ENCODE data around the gene CNTROB. TPM values are rescaled to one million over a fixed set of nuclear protein-coding genes. Genes with fewer than 3 reads are reported as not detected.
A peak's percentile ranks its signal among the peaks of the same experiment; 100 is the strongest.

The CNTROB gene
- total RNA-seq, 4 donors from 2014 or later: 7.1 to 58.5 (median 26.1) TPM

DNA sequence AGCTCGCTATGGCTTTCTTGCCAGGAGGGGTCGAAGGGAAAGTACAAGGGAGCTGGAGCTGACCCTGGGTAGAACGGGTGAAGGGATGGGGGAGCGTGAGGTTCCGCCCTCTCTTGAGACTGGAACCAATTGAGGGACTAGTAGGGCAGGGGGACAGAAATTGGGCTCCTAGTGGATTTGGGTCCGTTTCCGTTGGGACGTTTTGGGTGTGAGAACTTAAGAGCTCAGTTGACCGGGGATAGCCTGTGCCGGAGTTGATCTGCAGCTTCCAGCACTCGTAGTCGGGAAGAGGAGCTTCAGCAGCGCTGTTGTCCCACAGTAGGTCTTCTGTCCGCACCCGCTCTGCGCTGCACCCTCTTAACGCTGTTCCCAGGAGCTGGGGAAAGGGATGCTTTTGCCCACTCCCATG, 481 bp downstream of the CNTROB start:
- DNase-seq: peak; percentile 34 to 46
- Histone ChIP-seq H3K4me3 (peak overlapping the region; percentile 70 to 83), H3K4me1 (peaks cover 0 to 17% of the 10 kb centered on the region in 2 donors), H3K36me3 (no peaks in the 10 kb centered on the region), H3K9me3 (no peaks in the 10 kb centered on the region), H3K27ac (peak overlapping the region; percentile 86 to 87), H3K27me3 (no peaks in the 10 kb centered on the region)
- intact Hi-C loops (cut with DNase I; ENCODE audit: low total_unique reads): no loop called here
- TF ChIP-seq, protein P1, sequence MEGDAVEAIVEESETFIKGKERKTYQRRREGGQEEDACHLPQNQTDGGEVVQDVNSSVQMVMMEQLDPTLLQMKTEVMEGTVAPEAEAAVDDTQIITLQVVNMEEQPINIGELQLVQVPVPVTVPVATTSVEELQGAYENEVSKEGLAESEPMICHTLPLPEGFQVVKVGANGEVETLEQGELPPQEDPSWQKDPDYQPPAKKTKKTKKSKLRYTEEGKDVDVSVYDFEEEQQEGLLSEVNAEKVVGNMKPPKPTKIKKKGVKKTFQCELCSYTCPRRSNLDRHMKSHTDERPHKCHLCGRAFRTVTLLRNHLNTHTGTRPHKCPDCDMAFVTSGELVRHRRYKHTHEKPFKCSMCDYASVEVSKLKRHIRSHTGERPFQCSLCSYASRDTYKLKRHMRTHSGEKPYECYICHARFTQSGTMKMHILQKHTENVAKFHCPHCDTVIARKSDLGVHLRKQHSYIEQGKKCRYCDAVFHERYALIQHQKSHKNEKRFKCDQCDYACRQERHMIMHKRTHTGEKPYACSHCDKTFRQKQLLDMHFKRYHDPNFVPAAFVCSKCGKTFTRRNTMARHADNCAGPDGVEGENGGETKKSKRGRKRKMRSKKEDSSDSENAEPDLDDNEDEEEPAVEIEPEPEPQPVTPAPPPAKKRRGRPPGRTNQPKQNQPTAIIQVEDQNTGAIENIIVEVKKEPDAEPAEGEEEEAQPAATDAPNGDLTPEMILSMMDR (IDR thresholded peaks at IDR 0.05): no peak
- TF ChIP-seq POLR2A (IDR thresholded peaks at IDR 0.05): no peak

DNA sequence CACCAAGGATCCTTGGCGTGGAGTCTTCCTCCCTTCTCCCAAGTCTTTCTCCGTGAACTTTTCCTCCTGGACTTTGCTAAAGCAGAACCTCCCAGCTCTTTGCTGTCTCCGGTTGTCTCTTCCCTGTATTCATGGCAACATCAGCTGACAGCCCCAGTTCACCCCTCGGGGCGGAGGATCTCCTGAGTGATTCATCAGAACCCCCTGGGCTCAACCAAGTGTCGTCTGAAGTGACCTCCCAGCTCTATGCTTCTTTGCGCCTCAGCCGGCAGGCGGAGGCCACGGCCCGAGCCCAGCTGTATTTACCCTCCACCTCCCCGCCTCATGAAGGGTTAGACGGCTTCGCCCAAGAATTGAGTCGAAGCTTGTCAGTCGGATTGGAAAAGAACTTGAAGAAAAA, 943 bp downstream of the CNTROB start:
- Histone ChIP-seq H3K4me3 (peak overlapping the region; percentile 70 to 83), H3K36me3 (no peaks in the 10 kb centered on the region), H3K9me3 (no peaks in the 10 kb centered on the region), H3K27me3 (no peaks in the 10 kb centered on the region), H3K4me1 (peaks cover 0 to 17% of the 10 kb centered on the region in 2 donors), H3K27ac (peak overlapping the region; percentile 86 to 87)
- TF ChIP-seq POLR2A (IDR thresholded peaks at IDR 0.05): no peak
- TF ChIP-seq, protein P1 (IDR thresholded peaks at IDR 0.05): peak in 2 of 4 experiments; percentile 10 to 27
- DNase-seq: peak; percentile 45 to 53
- intact Hi-C loops (cut with DNase I; ENCODE audit: low total_unique reads): no loop called here

DNA sequence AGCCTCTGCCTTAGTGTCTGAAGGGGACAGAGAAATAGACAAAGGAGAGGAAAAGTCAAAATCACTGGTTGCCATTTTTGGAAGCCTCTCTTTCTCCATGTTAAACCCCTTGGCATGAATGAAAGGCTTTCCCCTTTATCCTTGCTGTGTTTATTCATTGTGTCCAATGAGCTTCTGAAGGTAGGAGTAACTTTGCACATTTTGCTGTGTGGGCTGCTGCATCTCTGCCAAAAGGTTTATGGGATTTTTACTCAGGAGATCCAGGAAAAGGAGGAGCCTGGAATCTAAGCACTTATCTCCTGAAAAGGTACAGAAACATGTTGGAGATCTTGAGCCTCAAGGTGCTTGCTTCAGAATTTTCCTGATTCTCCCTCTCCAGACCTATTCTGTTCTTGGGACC, 3.9 kb downstream of the CNTROB start:
- no peak overlapping the region for H3K4me3 ChIP-seq
- no peaks in the 10 kb centered on the region for H3K9me3 ChIP-seq
- no peaks in the 10 kb centered on the region for H3K27me3 ChIP-seq
- H3K36me3 ChIP-seq: no peaks in the 10 kb centered on the region
- no peak for TF ChIP-seq POLR2A (IDR thresholded peaks at IDR 0.05)
- TF ChIP-seq, protein P1 (IDR thresholded peaks at IDR 0.05): no peak
- intact Hi-C loops (cut with DNase I; ENCODE audit: low total_unique reads): no loop called here
- H3K4me1 ChIP-seq: peaks cover 0 to 10% of the 10 kb centered on the region in 2 donors
- DNase-seq: no peak
- no peak overlapping the region for H3K27ac ChIP-seq

DNA sequence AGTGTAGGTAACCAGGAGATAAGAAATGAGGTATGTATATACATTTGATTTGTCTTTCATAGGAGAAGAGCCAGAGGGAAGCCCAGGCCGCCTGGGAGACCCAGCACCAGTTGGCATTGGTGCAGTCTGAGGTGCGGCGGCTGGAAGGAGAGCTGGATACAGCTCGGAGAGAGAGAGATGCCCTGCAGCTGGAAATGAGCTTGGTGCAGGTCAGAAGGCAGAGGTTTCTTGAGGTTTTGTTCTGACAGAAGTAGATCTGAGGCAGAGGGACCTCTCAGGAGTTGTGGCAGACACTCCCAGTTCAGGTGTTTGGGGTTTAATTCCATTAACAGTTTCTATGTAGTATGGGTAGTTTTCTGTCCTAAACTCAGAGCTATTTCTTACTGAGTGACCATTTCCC, 8.0 kb downstream of the CNTROB start:
- no peak for DNase-seq
- no peaks in the 10 kb centered on the region for H3K27me3 ChIP-seq
- no peak for TF ChIP-seq POLR2A (IDR thresholded peaks at IDR 0.05)
- TF ChIP-seq, protein P1 (IDR thresholded peaks at IDR 0.05): no peak
- intact Hi-C loops (cut with DNase I; ENCODE audit: low total_unique reads): no loop called here
- H3K4me3 ChIP-seq: no peak overlapping the region
- no peaks in the 10 kb centered on the region for H3K4me1 ChIP-seq
- H3K36me3 ChIP-seq: no peaks in the 10 kb centered on the region
- no peak overlapping the region for H3K27ac ChIP-seq
- H3K9me3 ChIP-seq: no peaks in the 10 kb centered on the region

DNA sequence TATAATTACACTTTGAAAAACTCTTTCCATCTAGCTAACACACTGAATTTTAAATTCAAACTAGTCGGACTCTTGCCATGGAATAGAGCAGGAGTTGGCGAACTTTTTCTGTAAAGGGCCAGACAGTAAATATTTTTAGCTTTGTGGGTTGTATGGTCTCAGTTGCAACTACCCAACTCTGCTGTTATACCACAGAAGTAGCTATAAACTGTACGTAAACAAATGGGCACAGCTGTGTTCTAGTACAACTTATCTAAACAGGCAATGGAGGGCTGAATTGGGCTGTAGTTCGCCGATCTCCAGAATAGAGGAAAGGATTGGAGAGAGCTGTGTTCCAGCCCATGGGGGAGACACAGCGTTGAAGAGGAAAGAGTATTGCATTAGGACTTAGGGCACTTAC, 8.7 kb downstream of the CNTROB start:
- Histone ChIP-seq H3K4me1 (no peaks in the 10 kb centered on the region), H3K27ac (no peak overlapping the region), H3K9me3 (no peaks in the 10 kb centered on the region), H3K36me3 (no peaks in the 10 kb centered on the region), H3K27me3 (no peaks in the 10 kb centered on the region), H3K4me3 (no peak overlapping the region)
- TF ChIP-seq POLR2A (IDR thresholded peaks at IDR 0.05): no peak
- TF ChIP-seq, protein P1 (IDR thresholded peaks at IDR 0.05): no peak
- intact Hi-C loops (cut with DNase I; ENCODE audit: low total_unique reads): no loop called here
- no peak for DNase-seq
